NK-92 (cell line): ENCODE measurements around the gene CACNB2.

Experiments used
- DNase-seq: peaks from one replicate; lab custom pipeline; 2025; ENCODE audit not compliant: unreplicated experiment; lab: John Stamatoyannopoulos, UW

CACNB2 gene

DNA sequence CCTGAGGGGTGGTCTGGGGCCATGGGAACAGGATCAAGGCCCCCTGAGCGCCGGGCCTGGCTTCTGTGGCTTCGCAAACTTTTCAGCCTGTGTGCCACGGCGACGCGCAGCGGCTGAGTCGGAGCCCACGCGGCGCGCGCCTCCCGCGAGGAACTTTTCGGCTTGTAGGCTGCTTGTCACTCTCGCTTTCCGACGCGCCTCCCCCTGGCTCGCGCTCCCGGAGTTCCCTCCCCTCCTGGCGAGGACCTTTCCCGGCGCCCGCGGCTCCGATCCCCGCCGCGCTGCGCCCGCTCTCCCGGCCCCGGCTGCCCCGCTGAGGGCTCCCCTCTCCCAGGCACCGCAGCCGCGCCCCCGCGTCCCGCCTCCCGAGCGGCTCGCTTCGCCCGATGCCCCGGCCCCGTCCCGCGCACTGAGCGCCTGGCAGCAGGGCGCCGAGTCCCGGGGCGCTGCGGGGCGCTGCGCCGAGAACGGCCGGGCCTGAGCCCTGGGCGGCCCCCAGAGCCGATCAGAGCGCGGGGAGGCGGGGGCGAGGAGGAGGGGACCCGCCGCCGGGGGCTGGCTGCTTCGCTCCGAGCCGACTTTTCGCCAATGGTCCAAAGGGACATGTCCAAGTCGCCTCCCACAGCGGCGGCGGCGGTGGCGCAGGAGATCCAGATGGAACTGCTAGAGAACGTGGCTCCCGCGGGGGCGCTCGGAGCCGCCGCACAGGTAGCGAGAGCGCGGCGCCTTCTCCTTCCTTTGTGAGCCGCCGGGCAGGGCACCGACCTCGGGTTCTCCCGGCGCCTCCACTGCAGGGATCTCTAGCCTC, at the start of gene CACNB2:
CACNB2 (plus strand) TSS at position 276 of the 808 bp plus-strand sequence.
- no peak for DNase-seq

GRCh38 chr10:18094332-18094731, 45.9 kb upstream of the CACNB2 start:
- no peak for DNase-seq

DNA sequence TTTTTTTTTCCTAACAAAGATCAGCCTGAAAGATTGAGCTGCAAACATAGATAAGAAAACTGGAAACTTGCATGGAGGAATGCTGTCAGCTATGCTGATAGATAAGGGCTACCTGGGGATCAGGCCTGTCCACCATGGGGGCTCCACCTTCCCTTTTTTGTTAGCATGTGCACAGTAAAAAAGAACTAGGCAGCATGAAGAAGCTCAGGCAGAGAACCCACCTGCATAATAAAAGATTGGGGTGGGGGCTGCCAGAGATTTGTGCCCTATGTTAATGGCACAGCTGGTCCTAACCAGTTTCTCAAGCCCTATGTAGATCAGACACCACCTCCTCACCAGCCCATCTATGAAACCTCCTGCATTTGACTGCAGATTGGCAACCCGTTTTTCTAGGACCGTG, 45.4 kb upstream of the CACNB2 start:
- no peak for DNase-seq

DNA sequence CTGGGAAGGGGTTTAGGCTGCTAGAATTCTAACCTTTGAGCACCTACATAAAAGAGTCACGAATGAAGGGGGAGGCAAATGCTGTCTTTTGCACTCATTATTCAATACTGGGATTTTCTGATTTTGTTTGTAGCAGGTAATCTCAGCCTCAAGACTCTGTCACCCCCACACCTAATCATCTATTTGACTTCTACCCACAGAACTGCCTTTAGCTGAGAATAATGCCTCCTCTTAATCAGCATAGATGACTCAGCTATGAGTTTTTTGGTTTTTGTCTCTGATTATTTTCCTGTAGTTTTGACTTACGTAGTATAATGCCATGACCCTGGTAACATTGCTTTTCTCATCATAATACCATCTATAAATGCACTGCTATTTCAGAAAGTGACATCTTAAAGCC, 42.7 kb upstream of the CACNB2 start:
- DNase-seq = no peak

DNA sequence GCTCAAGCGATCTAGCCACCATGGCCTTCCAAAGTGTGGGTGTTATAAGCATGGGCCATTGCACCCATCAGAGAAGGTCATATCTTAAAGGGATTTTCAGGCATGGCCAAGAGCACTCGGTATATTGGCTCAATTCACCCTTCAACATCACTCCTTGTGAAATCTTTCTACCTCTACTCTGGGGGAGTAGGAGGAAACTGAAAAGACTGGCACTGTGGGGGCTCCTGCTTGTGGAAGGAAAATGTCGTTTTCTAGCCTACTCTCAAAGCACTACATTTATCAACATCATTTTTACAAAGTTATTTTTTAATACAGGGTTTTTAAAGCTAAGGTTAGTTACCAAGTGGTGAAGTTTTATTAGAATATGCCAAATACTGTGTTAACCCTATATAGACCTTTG, 42.0 kb upstream of the CACNB2 start:
- no peak for DNase-seq

DNA sequence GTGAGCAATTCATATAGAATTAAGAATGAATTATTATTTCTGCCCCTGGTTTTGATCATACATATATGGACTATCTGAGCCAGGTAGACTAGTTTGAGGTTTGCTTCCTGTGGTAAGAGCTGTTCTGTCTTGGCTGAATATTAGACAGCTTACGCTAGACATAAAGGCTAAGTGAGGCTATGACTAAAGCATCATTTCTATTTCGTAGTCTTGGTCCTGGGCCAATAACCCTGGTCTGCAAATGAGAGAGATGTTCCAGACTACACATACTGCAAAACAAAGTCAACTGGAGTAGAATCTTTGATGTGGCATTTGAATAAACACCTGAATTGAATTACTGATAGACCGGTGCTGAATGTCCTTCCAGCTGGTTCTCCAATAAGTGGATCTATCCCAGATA, 40.8 kb upstream of the CACNB2 start:
- no peak for DNase-seq

DNA sequence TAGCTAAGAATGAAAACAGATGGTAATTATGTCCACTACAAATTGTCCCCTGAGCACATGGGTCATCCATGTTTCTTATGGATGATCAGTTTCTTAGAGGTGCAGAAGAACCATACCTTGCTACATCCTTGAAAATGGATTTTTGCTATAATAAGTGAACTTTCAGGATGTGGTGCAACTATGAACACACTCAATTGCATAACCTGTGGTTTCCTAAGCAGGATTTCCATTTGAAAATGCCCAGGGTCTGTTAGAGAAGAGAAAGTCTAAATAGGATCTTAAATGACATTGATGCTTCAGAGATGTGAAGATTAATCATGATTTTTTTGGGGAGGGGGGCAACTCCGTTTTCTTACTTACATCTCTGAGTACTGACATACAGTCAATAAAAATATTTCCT, 39.6 kb upstream of the CACNB2 start:
- DNase-seq = no peak

GRCh38 chr10:18102404-18102803, 37.8 kb upstream of the CACNB2 start:
- no peak for DNase-seq

DNA sequence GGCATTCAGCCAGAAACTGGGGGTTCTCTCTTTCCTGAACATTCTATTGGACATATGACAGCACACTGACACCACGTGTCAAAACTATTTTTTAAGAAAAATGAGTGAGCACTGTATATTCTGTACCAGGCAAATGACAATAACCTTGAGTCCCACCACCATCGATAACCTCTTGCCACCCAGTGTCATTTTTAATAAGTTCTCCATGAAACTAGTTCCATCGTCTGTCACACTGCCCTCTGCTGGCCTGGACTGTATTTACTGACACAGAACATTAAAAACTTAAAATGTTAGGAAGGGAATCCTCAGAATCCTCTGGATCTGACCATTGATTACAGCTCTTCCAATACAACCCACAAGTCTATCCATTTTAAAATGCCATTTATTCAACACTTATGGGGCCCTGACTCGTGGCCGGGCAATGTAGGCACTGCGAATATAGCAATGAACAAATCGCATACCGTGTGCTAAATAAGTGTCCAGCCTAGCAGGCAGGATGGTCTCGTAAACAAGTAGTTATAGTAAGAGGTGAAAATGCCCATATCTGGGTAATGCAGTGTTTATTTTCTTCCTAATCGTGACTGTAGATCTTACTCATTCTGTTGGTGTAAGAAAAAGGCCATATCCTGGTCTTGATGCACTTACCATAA, 35.9 kb upstream of the CACNB2 start:
- DNase-seq = no peak

DNA sequence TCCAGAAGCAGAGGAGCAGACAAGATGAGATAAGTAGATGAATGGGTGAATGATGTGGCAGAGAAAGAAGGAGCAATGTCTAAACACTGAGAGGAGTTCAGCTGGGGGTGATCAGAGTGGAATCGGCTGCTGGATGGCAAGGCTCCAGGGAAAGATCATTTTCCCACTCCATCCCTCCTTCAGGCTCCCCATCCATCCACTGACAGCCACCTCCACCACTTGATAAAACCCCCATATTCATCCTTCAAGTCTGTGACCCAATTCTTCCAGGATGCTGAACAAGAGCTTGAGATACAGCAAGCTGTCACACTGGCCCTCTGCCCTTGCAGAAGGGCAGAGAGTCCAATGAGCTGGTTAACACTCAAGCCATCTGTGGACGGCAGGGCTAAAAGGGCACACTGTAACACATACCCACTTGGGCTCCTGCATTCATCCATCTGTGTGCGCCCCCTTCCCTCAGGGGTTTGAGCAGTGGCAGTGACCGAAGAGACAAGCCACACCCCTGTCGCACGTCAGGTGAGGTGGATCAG, 30.8 kb upstream of the CACNB2 start:
- DNase-seq = no peak

- no peak for DNase-seq
These were observed 26.3 kb upstream of the CACNB2 start for GRCh38 chr10:18113881-18114280.

DNA sequence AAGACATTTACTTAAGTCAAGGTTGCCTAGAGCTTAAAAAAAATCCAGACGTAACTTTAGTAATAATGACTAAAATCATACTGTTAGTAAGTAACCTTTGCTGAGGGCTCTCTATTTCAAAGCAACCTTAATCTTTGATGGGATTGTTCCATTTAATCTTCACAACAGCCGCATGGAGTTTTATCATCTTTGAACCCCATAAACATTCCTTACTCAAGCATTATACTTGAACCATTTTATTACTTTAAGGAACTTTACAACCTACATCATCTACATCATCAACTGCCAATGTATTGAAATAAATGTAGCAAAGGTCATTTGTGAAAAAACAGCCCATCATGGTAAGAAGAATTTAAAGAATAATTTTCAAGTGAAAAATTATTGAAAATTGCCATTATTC, 22.9 kb upstream of the CACNB2 start:
- DNase-seq = no peak

DNA sequence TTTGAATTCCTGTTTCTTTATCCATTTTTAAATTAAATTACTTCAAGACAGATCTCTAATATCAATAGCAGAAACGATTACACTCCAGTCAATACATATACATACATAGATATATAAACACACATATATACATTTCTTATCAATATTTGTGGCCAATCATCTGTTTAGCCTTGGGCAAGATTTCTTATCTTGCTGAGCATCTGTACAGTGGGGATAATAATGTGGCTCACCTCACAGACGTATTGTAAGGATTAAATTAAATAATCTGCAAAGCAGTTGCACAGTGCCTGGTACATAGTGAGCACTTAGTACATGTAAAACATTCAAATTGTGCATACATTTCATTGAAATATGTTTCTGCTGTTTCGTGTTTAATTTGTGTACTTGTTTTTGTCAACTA, 17.5 kb upstream of the CACNB2 start:
- no peak for DNase-seq

GRCh38 chr10:18133046-18133445, 7.2 kb upstream of the CACNB2 start:
- DNase-seq = no peak

DNA sequence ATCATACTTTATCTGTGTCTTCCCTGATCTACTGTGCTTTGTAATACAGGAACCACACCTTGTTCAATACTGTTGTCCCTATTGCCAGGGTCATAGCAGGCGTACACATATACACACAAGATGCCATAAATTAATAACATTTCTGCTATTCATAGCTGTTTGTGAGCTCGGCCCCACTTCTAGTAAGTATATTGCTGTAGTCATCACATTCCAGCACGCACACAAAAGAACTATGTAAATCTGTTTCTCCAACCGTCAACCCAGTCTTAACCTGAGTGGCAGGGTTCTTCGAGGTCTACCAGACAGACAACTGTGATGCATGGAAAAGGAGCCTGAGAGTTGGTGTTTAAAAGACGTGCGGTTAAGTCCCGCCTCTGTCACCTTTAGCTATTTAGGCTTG, 5.7 kb upstream of the CACNB2 start:
- no peak for DNase-seq

GRCh38 chr10:18134921-18135320, 5.3 kb upstream of the CACNB2 start:
- no peak for DNase-seq

DNA sequence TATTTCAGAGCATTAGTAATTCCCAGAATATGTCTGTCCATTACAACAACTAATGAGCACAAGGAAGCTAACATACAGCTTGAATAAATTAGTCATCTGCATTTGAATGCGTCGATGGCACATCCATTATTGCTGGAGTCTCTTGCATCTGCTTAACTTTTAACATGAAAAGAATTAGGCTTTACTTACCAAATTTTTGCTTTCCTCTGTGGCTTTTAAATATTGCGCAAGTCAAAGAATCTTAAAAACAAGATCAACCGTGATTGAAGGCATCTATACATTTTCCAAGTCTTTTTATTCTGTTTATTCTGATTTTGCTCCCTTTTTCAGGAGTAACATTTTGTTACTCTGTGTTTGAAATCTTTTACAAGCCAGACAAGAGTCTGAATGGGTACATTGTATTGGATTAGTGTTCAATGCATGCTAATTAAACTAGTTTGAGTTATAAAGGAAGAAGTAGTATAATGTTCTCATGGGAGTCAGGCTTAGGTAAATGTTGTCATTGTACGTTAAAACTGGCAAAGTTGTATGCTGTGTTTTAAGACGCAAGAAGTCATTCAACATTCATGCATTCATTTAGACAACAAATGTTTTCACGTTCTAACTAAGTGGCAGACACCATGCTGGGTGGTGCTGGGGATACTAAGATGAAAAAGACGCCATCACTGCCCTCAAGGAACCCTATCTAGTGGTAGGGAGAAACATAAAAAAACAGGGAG, 4.0 kb upstream of the CACNB2 start:
- no peak for DNase-seq

DNA sequence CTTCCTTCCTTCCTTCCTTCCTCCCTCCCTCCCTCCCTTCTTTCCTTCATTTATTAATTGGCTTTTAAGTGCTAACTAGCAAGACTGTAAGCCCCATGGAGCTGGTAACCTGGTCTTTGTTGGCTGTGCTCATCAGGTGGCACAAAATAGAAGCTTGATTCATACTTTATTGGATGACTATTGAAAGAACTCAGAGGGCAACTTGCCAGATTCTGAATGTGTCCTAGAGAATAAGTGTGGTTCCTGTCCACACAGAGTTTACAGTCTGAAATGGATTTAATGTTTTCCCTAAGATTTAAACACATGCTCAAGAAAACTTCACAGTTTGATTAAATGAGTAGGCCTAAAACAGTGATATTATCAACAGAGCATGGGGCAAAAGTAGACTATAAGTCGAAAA, 3.1 kb upstream of the CACNB2 start:
- DNase-seq = no peak

- no peak for DNase-seq
These were observed 977 bp downstream of the CACNB2 start for GRCh38 chr10:18140957-18141845.

DNA sequence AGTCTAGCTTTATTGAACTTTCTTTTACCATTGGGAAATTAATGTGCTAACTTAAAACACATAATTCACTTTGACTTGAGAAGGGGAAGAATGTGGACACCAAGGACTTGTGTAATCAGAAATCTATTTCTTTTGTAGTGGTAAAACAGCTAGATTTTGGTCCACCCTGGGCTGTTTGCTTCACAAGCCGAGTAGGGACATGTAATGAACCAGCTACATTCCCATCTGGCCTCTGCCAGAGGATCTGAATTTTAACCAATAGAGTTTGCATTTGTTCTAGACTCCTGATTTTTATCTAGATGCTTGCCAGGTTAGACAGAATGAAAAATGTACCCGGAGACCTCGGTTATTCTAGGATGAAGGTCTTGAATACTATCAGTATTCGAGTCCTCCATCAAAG, 1.9 kb downstream of the CACNB2 start:
- DNase-seq = no peak

- DNase-seq = no peak
These were observed 4.2 kb downstream of the CACNB2 start for GRCh38 chr10:18144396-18144795.
